Body of pancreas (tissue), 4 donors: Measurements from ENCODE around the gene NCAM2.

Experiments used
- CTCF ChIP-seq, 7 experiments: fragments of 450-650 bp in 4 of 7; fragments of 200-600 bp in 3 of 7; sonication (generic) in 3 of 7; IDR thresholded peaks; one replicate each; pipeline ENCODE4 v1.5.1; 2016 to 2019; ENCODE audit warnings: antibody characterized with exemption in 7 of 7
- POLR2A ChIP-seq, 3 donors: fragments of 450-650 bp; IDR thresholded peaks; one replicate each; pipeline ENCODE4 v1.6.1; 2016; ENCODE audit warnings: antibody characterized with exemption in 3 of 3, mild to moderate bottlenecking in 2 of 3

- TF ChIP-seq CTCF (IDR thresholded peaks at IDR 0.05) = no peak
- TF ChIP-seq POLR2A (IDR thresholded peaks at IDR 0.05) = no peak
These were observed 202.9 kb downstream of the NCAM2 start for GRCh38 chr21:21200939-21201615.
